ENCODE results near the gene WASF2. TPM values are rescaled to one million over a fixed set of nuclear protein-coding genes. Genes with fewer than 3 reads are reported as not detected.

WASF2 gene
- total and polyA plus RNA-seq, 5 experiments from 2014 or later, result 54.8 to 185 (median 68.9) TPM

DNA sequence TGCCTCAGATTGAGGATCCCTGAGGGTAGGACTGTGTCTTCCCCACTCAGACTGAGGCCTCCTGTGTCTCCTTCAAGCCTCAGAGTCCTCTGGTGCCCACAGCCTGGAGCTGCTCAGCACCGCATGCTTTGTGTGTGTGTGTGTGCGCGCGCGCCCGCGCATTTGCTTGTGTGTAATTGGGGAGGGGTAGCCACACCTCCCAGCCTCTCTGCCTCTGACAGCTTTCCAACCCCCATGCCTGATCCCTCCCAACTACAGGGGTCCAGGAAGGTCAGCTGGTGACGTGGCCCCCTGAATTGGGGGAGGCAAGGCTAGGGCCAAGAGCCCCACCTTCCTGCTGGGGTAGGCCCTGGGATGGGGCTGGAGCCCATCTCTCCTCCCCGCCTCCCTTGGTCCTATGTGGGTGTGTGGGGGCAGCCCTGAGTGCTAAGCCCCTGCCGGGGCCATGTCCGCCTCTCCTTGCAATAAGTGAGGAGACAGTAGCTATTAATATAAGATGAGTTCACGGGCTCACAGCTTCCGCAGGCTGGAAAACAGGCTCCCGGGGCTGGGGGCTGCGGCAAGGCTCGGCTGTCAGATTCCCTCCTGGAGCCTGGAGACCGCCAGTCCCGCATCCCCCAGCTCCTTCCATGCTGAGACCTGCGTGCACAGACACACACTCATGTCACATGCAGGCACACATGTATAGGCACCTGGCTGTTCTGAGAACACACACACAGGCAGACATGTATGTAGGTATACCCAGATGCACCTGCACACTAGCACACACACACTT, 90.5 kb downstream of the WASF2 start:
- POLR2A ChIA-PET, result interaction anchor here (0.6 to 6.3 kb wide), 5 partner anchors 12 to 264 kb away, joined by 3 to 65 read pairs (median 3); no protein-coding TSS in a partner anchor
- DNase-seq (no peak), ATAC-seq (no peak)
- H3K27ac Mint-ChIP-seq, result peak overlapping the region in 6 of 10 donors; percentile 40 to 80 (median 56)
- peaks cover 18 to 45% (median 37%) of the 10 kb centered on the region in 4 donors for H3K4me1 Mint-ChIP-seq
- H3K27me3 Mint-ChIP-seq, result no peaks in the 10 kb centered on the region
- no peaks in the 10 kb centered on the region for H3K9me3 Mint-ChIP-seq
- peak overlapping the region in 1 of 10 donors; percentile 4 for H3K4me3 Mint-ChIP-seq
- no peaks in the 10 kb centered on the region for H3K36me3 Mint-ChIP-seq

DNA sequence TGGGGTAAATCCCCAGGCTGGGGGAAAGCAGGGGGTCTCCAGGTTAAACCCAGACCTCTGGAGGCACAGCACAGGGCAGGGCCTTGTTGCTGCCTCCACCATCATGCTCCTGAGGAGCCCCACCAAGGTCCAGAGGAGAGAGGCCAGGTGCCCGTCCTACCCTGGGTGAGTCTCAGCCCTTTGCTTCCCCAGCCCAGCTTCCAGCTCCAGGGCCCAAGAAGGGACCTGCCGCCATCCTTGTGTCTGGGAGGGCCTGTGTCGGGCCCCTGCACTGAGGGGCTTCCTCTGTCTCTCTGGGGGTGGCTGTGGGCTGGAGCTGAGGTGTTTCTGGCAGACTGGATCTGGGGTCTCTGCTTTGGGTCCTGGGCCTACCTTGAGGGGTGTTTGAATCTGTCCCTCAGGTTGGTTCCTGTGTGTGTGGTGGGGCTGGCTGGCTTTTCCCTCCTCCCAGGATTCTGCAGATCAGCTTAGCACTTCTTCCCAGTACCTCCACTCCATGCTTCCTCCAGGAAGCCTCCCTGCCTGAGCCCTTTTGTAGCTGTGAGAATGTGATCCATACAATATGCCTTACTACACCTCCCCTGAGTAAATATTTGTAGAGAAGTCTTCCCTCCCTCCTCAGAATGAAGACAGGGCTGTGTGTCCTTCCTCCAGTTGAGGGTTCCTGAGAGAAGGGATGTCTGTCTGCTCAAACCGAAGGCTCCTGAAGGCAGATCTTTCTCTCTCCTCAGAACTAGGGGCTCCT, 91.4 kb downstream of the WASF2 start:
- POLR2A ChIA-PET, result interaction anchor here (0.6 to 6.3 kb wide), 5 partner anchors 13 to 264 kb away, joined by 3 to 65 read pairs (median 3); no protein-coding TSS in a partner anchor
- Mint-ChIP-seq H3K36me3 (no peaks in the 10 kb centered on the region), H3K4me3 (no peak overlapping the region), H3K27ac (peak overlapping the region in 8 of 10 donors; percentile 36 to 86 (median 64)), H3K9me3 (no peaks in the 10 kb centered on the region), H3K27me3 (no peaks in the 10 kb centered on the region), H3K4me1 (peaks cover 17 to 40% (median 30%) of the 10 kb centered on the region in 4 donors)
- ATAC-seq, result no peak
- no peak for DNase-seq

DNA sequence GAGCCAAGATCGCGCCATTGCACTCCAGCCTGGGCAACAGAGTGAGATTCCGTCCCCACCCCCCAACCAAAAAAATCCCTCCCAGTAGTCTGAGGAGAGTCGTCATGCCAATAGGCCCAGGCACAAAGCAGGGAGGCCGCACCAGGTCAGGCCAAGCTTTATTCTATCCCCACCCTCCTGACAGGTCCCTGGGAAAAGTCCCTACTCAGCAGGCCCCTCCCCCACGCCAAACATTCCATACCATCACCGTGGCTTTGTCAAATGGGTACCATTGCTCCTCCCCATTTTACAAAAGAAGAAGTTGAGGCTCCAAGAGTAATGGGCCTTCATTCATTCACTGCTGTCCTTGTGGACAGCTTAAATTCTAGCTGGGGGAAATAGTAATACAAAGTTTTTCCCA, 92.2 kb downstream of the WASF2 start:
- POLR2A ChIA-PET, result interaction anchor here (2.5 to 6.3 kb wide), 2 partner anchors 18 to 99 kb away, joined by 9 to 65 read pairs; no protein-coding TSS in a partner anchor
- DNase-seq, result no peak
- Mint-ChIP-seq H3K27me3 (no peaks in the 10 kb centered on the region), H3K9me3 (no peaks in the 10 kb centered on the region), H3K4me3 (no peak overlapping the region), H3K36me3 (no peaks in the 10 kb centered on the region), H3K27ac (peak overlapping the region in 1 of 10 donors; percentile 1), H3K4me1 (peaks cover 11 to 36% (median 22%) of the 10 kb centered on the region in 4 donors)
- ATAC-seq, result no peak

DNA sequence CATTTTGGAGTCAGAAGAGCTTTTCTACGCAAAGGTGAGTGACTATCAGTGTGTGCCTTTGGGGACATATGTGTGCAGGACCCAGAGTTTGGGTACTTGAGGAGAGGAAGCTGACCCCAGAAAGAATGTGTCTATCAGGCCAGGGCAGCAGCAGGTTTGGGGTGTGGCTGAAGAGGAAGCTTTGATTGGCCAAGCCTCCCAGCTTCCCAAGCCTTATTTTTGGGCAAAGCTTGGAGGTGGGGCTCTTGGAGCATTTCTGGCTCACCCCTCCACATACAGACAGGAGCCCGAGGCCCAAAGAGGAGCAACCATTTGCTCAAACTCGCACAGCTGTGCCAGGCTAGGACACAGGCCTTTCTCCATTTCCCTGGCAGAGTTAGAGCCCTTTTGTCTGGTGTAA, 92.9 kb downstream of the WASF2 start:
- ATAC-seq, result no peak
- H3K27ac Mint-ChIP-seq, result no peak overlapping the region
- H3K4me3 Mint-ChIP-seq, result no peak overlapping the region

DNA sequence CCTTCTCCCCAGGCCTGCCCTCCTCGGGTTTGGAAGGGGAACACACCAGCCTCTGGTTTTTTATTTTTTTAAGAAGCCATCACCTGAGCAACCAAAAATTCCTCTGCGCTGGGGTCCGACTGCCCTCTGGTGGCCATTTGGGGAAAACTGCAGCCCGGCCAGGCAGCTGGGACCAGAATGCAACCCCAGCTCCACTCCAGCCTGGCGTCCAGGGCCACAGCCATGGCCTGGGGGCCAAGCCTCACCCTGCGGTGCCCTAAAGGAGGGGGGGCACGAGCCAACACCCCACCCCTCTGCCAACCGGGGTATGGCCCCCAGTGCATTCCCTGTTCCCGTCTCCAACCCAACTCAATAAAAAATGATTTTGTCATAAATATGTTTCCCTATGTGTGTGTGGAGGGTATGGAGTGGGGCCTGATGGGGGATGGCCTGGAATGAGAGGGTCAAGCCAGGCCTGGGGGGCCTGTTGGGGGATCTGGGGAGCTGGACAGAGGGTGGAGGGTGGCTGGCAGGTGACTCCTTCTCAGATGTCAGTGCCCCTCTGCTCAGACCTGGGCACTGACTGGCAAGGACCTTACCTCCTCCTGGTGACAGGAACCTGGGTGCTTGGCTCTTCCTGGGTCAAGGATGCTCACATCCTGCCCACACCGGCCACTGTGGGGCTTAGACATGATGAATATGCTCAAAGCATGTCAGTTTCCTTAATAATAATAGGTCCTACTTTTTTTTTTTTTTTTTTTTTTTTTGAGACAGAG, 94.3 kb downstream of the WASF2 start:
- H3K27me3 Mint-ChIP-seq, result peaks cover 0 to 3% (median 0%) of the 10 kb centered on the region in 5 donors
- POLR2A ChIA-PET, result interaction anchor here (0.6 to 6.3 kb wide), 6 partner anchors 9 to 267 kb away, joined by 3 to 65 read pairs (median 4); no protein-coding TSS in a partner anchor
- DNase-seq (peak; percentile 70 to 87 (median 82)), ATAC-seq (peak; percentile 40 to 50)
- H3K9me3 Mint-ChIP-seq, result no peaks in the 10 kb centered on the region
- H3K27ac Mint-ChIP-seq, result peak overlapping the region in 6 of 10 donors; percentile 37 to 80 (median 55)
- peaks cover 17 to 35% (median 21%) of the 10 kb centered on the region in 4 donors for H3K4me1 Mint-ChIP-seq
- peak overlapping the region in 4 of 10 donors; percentile 2 to 52 (median 32) for H3K4me3 Mint-ChIP-seq
- no peaks in the 10 kb centered on the region for H3K36me3 Mint-ChIP-seq

More for the DNA sequence above, 92.9 kb downstream of the WASF2 start:
- Mint-ChIP-seq H3K27me3 (peaks cover 0 to 2% (median 0%) of the 10 kb centered on the region in 5 donors), H3K9me3 (no peaks in the 10 kb centered on the region), H3K36me3 (no peaks in the 10 kb centered on the region), H3K4me1 (peaks cover 13 to 34% (median 20%) of the 10 kb centered on the region in 4 donors)
- DNase-seq, result no peak
- POLR2A ChIA-PET, result interaction anchor here (0.5 to 6.3 kb wide), 3 partner anchors 18 to 242 kb away, joined by 5 to 65 read pairs (median 9); no protein-coding TSS in a partner anchor

DNA sequence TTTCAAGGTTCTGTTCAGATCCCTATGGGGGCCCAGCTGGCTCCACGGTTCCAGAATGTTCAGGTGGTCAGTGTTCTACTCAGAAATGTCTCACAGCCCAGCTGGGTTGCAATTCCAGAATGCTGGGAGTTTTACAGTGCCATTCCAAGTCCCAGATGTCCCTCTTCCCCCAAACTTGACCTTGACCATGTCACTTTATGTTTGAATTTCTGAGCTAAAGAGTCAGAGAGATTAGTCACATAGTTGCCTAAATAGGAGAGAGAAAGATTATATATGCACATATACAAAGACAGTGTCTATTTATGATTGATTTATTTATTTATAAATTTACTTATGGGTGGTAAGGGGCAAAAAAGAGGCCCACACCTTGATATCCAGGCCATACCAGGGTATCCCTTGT, 95.0 kb downstream of the WASF2 start:
- no peak for ATAC-seq
- POLR2A ChIA-PET, result interaction anchor here (0.5 to 6.3 kb wide), 6 partner anchors 32 to 268 kb away, joined by 3 to 65 read pairs (median 3); partner anchors contain the start of gene AHDC1
- peaks cover 0 to 3% (median 0%) of the 10 kb centered on the region in 5 donors for H3K27me3 Mint-ChIP-seq
- H3K4me3 Mint-ChIP-seq, result peak overlapping the region in 6 of 10 donors; percentile 19 to 63 (median 42)
- DNase-seq, result no peak
- H3K36me3 Mint-ChIP-seq, result no peaks in the 10 kb centered on the region
- peaks cover 14 to 31% (median 19%) of the 10 kb centered on the region in 4 donors for H3K4me1 Mint-ChIP-seq
- H3K27ac Mint-ChIP-seq, result peak overlapping the region in 5 of 10 donors; percentile 66 to 82 (median 80)
- no peaks in the 10 kb centered on the region for H3K9me3 Mint-ChIP-seq

DNA sequence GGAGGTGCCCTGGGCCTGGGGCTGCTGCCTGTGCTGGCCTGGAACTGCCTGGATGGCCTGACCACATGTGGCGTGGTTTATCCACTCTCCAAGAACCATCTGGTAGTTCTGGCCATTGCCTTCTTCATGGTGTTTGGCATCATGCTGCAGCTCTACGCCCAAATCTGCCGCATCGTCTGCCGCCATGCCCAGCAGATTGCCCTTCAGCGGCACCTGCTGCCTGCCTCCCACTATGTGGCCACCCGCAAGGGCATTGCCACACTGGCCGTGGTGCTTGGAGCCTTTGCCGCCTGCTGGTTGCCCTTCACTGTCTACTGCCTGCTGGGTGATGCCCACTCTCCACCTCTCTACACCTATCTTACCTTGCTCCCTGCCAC, 95.7 kb downstream of the WASF2 start:
- POLR2A ChIA-PET, result interaction anchor here (0.9 to 6.3 kb wide), 4 partner anchors 31 to 210 kb away, joined by 3 to 65 read pairs (median 3); partner anchors contain the start of gene AHDC1
- Mint-ChIP-seq H3K9me3 (no peaks in the 10 kb centered on the region), H3K4me1 (peaks cover 14 to 29% (median 19%) of the 10 kb centered on the region in 4 donors), H3K36me3 (no peaks in the 10 kb centered on the region), H3K4me3 (peak overlapping the region in 9 of 10 donors; percentile 3 to 70 (median 38)), H3K27ac (peak overlapping the region in 6 of 10 donors; percentile 3 to 81 (median 72)), H3K27me3 (peaks cover 0 to 3% (median 0%) of the 10 kb centered on the region in 5 donors)
- no peak for ATAC-seq
- no peak for DNase-seq

DNA sequence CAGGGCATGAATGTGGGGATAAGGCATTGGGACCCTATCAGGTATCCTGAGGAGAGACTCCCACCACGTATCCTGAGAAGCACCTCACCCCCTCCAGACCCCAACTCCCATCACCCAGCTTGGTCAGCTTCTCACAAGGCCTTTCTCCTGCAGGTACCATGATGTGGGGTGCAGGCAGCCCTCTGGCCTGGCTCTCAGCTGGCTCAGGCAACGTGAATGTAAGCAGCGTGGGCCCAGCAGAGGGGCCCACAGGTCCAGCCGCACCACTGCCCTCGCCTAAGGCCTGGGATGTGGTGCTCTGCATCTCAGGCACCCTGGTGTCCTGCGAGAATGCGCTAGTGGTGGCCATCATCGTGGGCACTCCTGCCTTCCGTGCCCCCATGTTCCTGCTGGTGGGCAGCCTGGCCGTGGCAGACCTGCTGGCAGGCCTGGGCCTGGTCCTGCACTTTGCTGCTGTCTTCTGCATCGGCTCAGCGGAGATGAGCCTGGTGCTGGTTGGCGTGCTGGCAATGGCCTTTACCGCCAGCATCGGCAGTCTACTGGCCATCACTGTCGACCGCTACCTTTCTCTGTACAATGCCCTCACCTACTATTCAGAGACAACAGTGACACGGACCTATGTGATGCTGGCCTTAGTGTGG, 96.2 kb downstream of the WASF2 start:
- no peaks in the 10 kb centered on the region for H3K9me3 Mint-ChIP-seq
- H3K4me3 Mint-ChIP-seq, result peak overlapping the region in 8 of 10 donors; percentile 18 to 85 (median 47)
- ATAC-seq (no peak), DNase-seq (no peak)
- H3K27me3 Mint-ChIP-seq, result peaks cover 0 to 3% (median 2%) of the 10 kb centered on the region in 5 donors
- H3K27ac Mint-ChIP-seq, result peak overlapping the region in 3 of 10 donors; percentile 56 to 80 (median 59)
- peaks cover 14 to 28% (median 20%) of the 10 kb centered on the region in 4 donors for H3K4me1 Mint-ChIP-seq
- POLR2A ChIA-PET, result interaction anchor here (1.3 to 6.3 kb wide), 3 partner anchors 31 to 269 kb away, joined by 3 to 65 read pairs (median 4); no protein-coding TSS in a partner anchor
- no peaks in the 10 kb centered on the region for H3K36me3 Mint-ChIP-seq

DNA sequence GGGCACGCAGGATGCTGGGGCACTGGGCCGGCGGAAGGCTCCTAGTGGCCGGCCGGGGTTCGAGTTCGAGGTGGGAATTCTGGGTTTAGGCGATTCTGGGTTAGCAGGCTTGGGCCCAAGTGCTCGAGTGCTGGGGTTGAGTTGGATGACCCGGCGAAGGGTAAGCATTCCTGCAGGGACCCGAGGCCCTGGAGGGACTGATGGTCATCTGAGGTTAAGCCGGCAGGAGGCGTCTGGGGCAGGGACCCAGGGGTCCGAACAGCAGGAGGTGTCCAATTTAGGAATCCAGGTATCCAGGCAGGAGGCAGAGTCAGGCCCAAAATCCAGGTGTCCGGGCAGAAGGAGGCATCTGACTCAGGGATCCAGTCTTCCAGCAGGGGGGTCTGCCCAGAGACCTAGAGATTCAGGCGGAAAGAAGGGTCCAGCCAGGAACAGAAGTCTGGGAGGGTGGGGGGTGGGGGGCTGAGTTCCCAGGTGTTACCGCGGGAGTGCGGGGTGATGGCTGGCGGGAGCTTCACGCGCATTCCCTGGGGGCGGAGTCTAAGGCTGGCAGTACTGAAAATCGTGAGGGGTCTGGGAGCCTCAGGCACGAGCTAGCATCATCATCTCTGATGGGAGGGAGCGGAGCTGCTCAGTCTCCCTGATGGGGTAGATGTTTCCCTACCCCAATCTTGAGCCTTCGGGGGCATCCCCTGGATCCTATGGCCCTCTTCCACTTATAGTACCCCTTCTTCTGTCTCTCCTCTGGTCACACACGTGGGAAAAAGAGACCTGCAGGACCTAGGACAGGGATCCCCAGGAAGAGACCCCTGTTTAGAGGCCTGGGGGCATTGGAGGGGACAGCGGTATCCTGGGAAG, 97.0 kb downstream of the WASF2 start:
- Mint-ChIP-seq H3K4me1 (peaks cover 18 to 30% (median 23%) of the 10 kb centered on the region in 4 donors), H3K9me3 (no peaks in the 10 kb centered on the region), H3K36me3 (no peaks in the 10 kb centered on the region), H3K4me3 (peak overlapping the region; percentile 49 to 85 (median 64)), H3K27me3 (peaks cover 0 to 7% (median 3%) of the 10 kb centered on the region in 5 donors), H3K27ac (peak overlapping the region in 5 of 10 donors; percentile 50 to 92 (median 68))
- POLR2A ChIA-PET, result interaction anchor here (0.7 to 6.3 kb wide), 3 partner anchors 92 to 270 kb away, joined by 3 to 65 read pairs (median 4); no protein-coding TSS in a partner anchor
- DNase-seq (no peak), ATAC-seq (no peak)

DNA sequence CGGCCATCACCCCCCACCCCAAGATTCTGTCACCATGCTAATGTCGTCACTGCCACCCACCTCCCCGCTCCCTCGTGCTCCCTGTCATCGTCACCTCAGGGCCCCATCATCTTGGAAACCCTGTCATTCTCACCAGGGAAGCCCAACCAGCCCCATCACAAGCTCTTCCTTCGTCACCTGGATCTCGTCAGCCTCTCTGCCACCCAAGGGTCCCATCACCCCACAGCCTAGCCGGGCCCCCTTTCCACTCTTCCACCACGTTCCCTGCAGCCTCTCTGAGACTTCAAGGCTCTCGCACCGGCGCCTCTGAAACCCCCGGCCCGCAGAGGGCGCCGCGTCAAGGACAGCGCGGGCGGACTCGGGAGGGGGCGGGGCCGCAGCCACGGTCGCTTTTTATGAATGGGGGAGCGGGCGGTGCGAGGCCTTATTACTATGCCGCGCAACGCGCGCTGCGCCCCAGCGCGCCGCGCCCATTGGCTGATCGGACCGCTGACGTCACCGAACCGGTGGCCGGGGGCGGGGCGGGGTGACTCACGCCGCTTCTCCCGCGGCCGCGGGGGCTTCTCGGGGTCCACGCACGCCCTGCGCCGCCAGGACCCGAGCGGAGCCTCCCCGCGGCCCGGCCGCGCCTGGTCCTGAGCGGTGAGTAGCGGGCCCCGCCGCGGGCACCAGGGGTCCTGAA, 97.7 kb downstream of the WASF2 start, which contains the start of gene GPR3:
Gene GPR3, plus strand, starts transcription at position 527 of the 682 bp plus-strand sequence. CDS start 1,177 bp downstream, outside the sequence.
- H3K27ac Mint-ChIP-seq, result peak within 1 kb of the TSS in 9 of 10 donors; percentile 53 to 95 (median 89)
- ATAC-seq (peak; percentile 89 to 92), DNase-seq (peak; percentile 77 to 95 (median 90))
- H3K9me3 Mint-ChIP-seq, result no peaks in the 10 kb centered on the region
- H3K27me3 Mint-ChIP-seq, result peaks cover 0 to 7% (median 3%) of the 10 kb centered on the region in 5 donors
- peak within 1 kb of the TSS; percentile 77 to 94 (median 88) for H3K4me3 Mint-ChIP-seq
- H3K36me3 Mint-ChIP-seq, result no peaks in the 10 kb centered on the region
- peaks cover 18 to 30% (median 23%) of the 10 kb centered on the region in 4 donors for H3K4me1 Mint-ChIP-seq
- POLR2A ChIA-PET, result interaction anchor here (0.7 to 1.3 kb wide), 4 partner anchors 57 to 271 kb away, joined by 3 to 4 read pairs (median 3); no protein-coding TSS in a partner anchor
